NAMALWA (cell line): ENCODE results near the gene SLC2A4.

Experiments used
- DNase-seq: peaks from one replicate; pipeline ENCODE4 v3.0.0-alpha.2; 2015; ENCODE audit warnings: low spot score

SLC2A4 gene

GRCh38 chr17:7306911-7307685 is 25.6 kb downstream of the SLC2A4 start, which contains the start of gene EIF5A:
TSS of gene EIF5A (plus strand) at chr17:7307628. CDS start at chr17:7309636, 2,008 bp downstream.
- DNase-seq = peak; percentile 98

GRCh38 chr17:7307686-7308624 is 26.4 kb downstream of the SLC2A4 start:
- DNase-seq = peak; percentile 44

- DNase-seq = peak; percentile 73
Observed at GRCh38 chr17:7308625-7309433, 27.3 kb downstream of the SLC2A4 start.

- no peak for DNase-seq
Observed at GRCh38 chr17:7309628-7310027, 28.1 kb downstream of the SLC2A4 start.

GRCh38 chr17:7311110-7311705 is 29.7 kb downstream of the SLC2A4 start:
- no peak for DNase-seq

- no peak for DNase-seq
Observed at GRCh38 chr17:7312432-7313087, 31.0 kb downstream of the SLC2A4 start.

GRCh38 chr17:7313088-7313889 is 31.8 kb downstream of the SLC2A4 start:
- DNase-seq = peak; percentile 46

GRCh38 chr17:7313890-7314718 is 32.6 kb downstream of the SLC2A4 start:
- DNase-seq = peak; percentile 57

- DNase-seq = peak; percentile 84
Observed at GRCh38 chr17:7314719-7315569, 33.4 kb downstream of the SLC2A4 start, which contains the start of gene GPS2. TSS of gene GPS2 (minus strand) at chr17:7315360. CDS start at chr17:7315052, 308 bp downstream.

- DNase-seq = no peak
Observed at GRCh38 chr17:7315570-7316235, 34.2 kb downstream of the SLC2A4 start.

GRCh38 chr17:7317161-7317803 is 35.8 kb downstream of the SLC2A4 start:
- DNase-seq = no peak

- no peak for DNase-seq
Observed at GRCh38 chr17:7318121-7318860, 36.8 kb downstream of the SLC2A4 start.

GRCh38 chr17:7321466-7321865 is 39.9 kb downstream of the SLC2A4 start:
- DNase-seq = no peak

GRCh38 chr17:7322520-7323194 is 41.1 kb downstream of the SLC2A4 start:
- DNase-seq = no peak

GRCh38 chr17:7323731-7324437 is 42.4 kb downstream of the SLC2A4 start:
- DNase-seq = peak; percentile 34
